ENCODE results near the gene ETNK1. TPM values are rescaled to one million over a fixed set of nuclear protein-coding genes. Genes with fewer than 3 reads are reported as not detected.

The ETNK1 gene
- total RNA-seq, 1 experiment from 2014 or later: 11.0 TPM

- Histone ChIP-seq H3K9me3 (no peaks in the 10 kb centered on the region), H3K27me3 (no peaks in the 10 kb centered on the region), H3K36me3 (no peaks in the 10 kb centered on the region), H3K4me3 (peak overlapping the region; percentile 82)
- peak; percentile 38 for DNase-seq
Measured at GRCh38 chr12:22625762-22626294, 857 bp downstream of the ETNK1 start.

GRCh38 chr12:22626406-22626805 is 1.4 kb downstream of the ETNK1 start:
- no peaks in the 10 kb centered on the region for H3K36me3 ChIP-seq
- H3K9me3 ChIP-seq: no peaks in the 10 kb centered on the region
- DNase-seq: peak; percentile 3
- peak overlapping the region; percentile 82 for H3K4me3 ChIP-seq
- no peaks in the 10 kb centered on the region for H3K27me3 ChIP-seq

GRCh38 chr12:22627371-22627770 is 2.4 kb downstream of the ETNK1 start:
- Histone ChIP-seq H3K9me3 (no peaks in the 10 kb centered on the region), H3K27me3 (no peaks in the 10 kb centered on the region), H3K36me3 (no peaks in the 10 kb centered on the region; the same call in 1 of the 2 replicates), H3K4me3 (peak overlapping the region; percentile 82)
- no peak for DNase-seq

GRCh38 chr12:22628228-22628627 is 3.3 kb downstream of the ETNK1 start:
- DNase-seq: no peak
- Histone ChIP-seq H3K9me3 (no peaks in the 10 kb centered on the region), H3K4me3 (peak overlapping the region; percentile 82)

GRCh38 chr12:22631863-22632463 is 7.0 kb downstream of the ETNK1 start:
- no peak for DNase-seq

More at GRCh38 chr12:22628228-22628627, 3.3 kb downstream of the ETNK1 start:
- no peaks in the 10 kb centered on the region for H3K27me3 ChIP-seq
- peaks cover 2% of the 10 kb centered on the region for H3K36me3 ChIP-seq

GRCh38 chr12:22634883-22635282 is 9.9 kb downstream of the ETNK1 start:
- Histone ChIP-seq H3K4me3 (no peak overlapping the region), H3K27me3 (no peaks in the 10 kb centered on the region), H3K36me3 (peaks cover 16% of the 10 kb centered on the region), H3K9me3 (no peaks in the 10 kb centered on the region)
- no peak for DNase-seq

More at GRCh38 chr12:22631863-22632463, 7.0 kb downstream of the ETNK1 start:
- Histone ChIP-seq H3K9me3 (no peaks in the 10 kb centered on the region), H3K27me3 (no peaks in the 10 kb centered on the region), H3K36me3 (peaks cover 16% of the 10 kb centered on the region), H3K4me3 (no peak overlapping the region)

- no peaks in the 10 kb centered on the region for H3K9me3 ChIP-seq
- H3K4me3 ChIP-seq: no peak overlapping the region
- H3K27me3 ChIP-seq: no peaks in the 10 kb centered on the region
- DNase-seq: no peak
- H3K36me3 ChIP-seq: peaks cover 16% of the 10 kb centered on the region
Measured at GRCh38 chr12:22635812-22636211, 10.8 kb downstream of the ETNK1 start.

GRCh38 chr12:22640851-22641250 is 15.9 kb downstream of the ETNK1 start:
- DNase-seq: no peak
- H3K27me3 ChIP-seq: no peaks in the 10 kb centered on the region
- no peak overlapping the region for H3K4me3 ChIP-seq
- no peaks in the 10 kb centered on the region for H3K9me3 ChIP-seq
- peaks cover 17% of the 10 kb centered on the region; the same call in 1 of the 2 replicates for H3K36me3 ChIP-seq

GRCh38 chr12:22641353-22642053 is 16.5 kb downstream of the ETNK1 start:
- Histone ChIP-seq H3K4me3 (no peak overlapping the region), H3K36me3 (peaks cover 14% of the 10 kb centered on the region; the same call in 1 of the 2 replicates), H3K9me3 (no peaks in the 10 kb centered on the region), H3K27me3 (no peaks in the 10 kb centered on the region)
- no peak for DNase-seq

GRCh38 chr12:22648668-22649067 is 23.7 kb downstream of the ETNK1 start:
- Histone ChIP-seq H3K9me3 (no peaks in the 10 kb centered on the region), H3K27me3 (no peaks in the 10 kb centered on the region), H3K4me3 (no peak overlapping the region), H3K36me3 (peaks cover 17% of the 10 kb centered on the region)
- no peak for DNase-seq

- Histone ChIP-seq H3K4me3 (no peak overlapping the region), H3K9me3 (no peaks in the 10 kb centered on the region), H3K36me3 (peaks cover 6% of the 10 kb centered on the region), H3K27me3 (no peaks in the 10 kb centered on the region)
- DNase-seq: no peak
Measured at GRCh38 chr12:22653075-22653474, 28.1 kb downstream of the ETNK1 start.

GRCh38 chr12:22653791-22654190 is 28.8 kb downstream of the ETNK1 start:
- Histone ChIP-seq H3K27me3 (no peaks in the 10 kb centered on the region), H3K9me3 (no peaks in the 10 kb centered on the region), H3K36me3 (peaks cover 6% of the 10 kb centered on the region), H3K4me3 (no peak overlapping the region)
- no peak for DNase-seq

- peaks cover 12% of the 10 kb centered on the region for H3K36me3 ChIP-seq
- no peak overlapping the region for H3K4me3 ChIP-seq
- no peaks in the 10 kb centered on the region for H3K27me3 ChIP-seq
- no peak for DNase-seq
- no peaks in the 10 kb centered on the region for H3K9me3 ChIP-seq
Measured at GRCh38 chr12:22656376-22656775, 31.4 kb downstream of the ETNK1 start.

GRCh38 chr12:22656831-22657230 is 31.9 kb downstream of the ETNK1 start:
- no peak for DNase-seq
- peaks cover 11% of the 10 kb centered on the region for H3K36me3 ChIP-seq
- H3K4me3 ChIP-seq: no peak overlapping the region
- H3K27me3 ChIP-seq: no peaks in the 10 kb centered on the region
- no peaks in the 10 kb centered on the region for H3K9me3 ChIP-seq

GRCh38 chr12:22657538-22657937 is 32.6 kb downstream of the ETNK1 start:
- H3K36me3 ChIP-seq: peaks cover 8% of the 10 kb centered on the region; the same call in 1 of the 2 replicates
- H3K4me3 ChIP-seq: no peak overlapping the region
- DNase-seq: no peak
- no peaks in the 10 kb centered on the region for H3K9me3 ChIP-seq
- no peaks in the 10 kb centered on the region for H3K27me3 ChIP-seq

- peak; percentile 29 for DNase-seq
- Histone ChIP-seq H3K4me3 (no peak overlapping the region), H3K27me3 (no peaks in the 10 kb centered on the region), H3K36me3 (peaks cover 8% of the 10 kb centered on the region; the same call in 1 of the 2 replicates), H3K9me3 (no peaks in the 10 kb centered on the region)
Measured at GRCh38 chr12:22658214-22658613, 33.2 kb downstream of the ETNK1 start.

- H3K27me3 ChIP-seq: no peaks in the 10 kb centered on the region
- DNase-seq: no peak
- peaks cover 8% of the 10 kb centered on the region for H3K36me3 ChIP-seq
- H3K9me3 ChIP-seq: no peaks in the 10 kb centered on the region
- no peak overlapping the region for H3K4me3 ChIP-seq
Measured at GRCh38 chr12:22662356-22662755, 37.4 kb downstream of the ETNK1 start.

GRCh38 chr12:22665476-22665875 is 40.5 kb downstream of the ETNK1 start:
- no peak for DNase-seq
- Histone ChIP-seq H3K36me3 (peaks cover 5% of the 10 kb centered on the region), H3K9me3 (no peaks in the 10 kb centered on the region), H3K4me3 (no peak overlapping the region), H3K27me3 (no peaks in the 10 kb centered on the region)
